GM12878 (cell line): ENCODE data around the gene SRC. TPM values are rescaled to one million over a fixed set of nuclear protein-coding genes. Genes with fewer than 3 reads are reported as not detected.

Experiments
- ATAC-seq: fragments of 200-7000 bp; cut with Tn5 transposase; 3 replicates; pipeline ENCODE4 v1.9.1; 2020; ENCODE audit warnings: mild to moderate bottlenecking, moderate library complexity
- BruUV-seq: library from RNA; stranded (reverse); fragments of 400-500 nt; replicated peaks from 2 replicates; lab custom pipeline; 2021; lab: Mats Ljungman, UMichigan
- CTCF ChIA-PET: fragments of 300-600 bp; sonication (Branson Sonifier 250); formaldehyde crosslinking; extraction: SDS; loops from one replicate; lab custom pipeline; 2021; ENCODE audit warnings: inconsistent platforms; lab: Yijun Ruan, JAX
- POLR2A ChIA-PET: fragments of 350-600 bp; formaldehyde crosslinking; extraction: SDS; loops from one replicate; lab custom pipeline; 2021; ENCODE audit warnings: inconsistent platforms; lab: Charles Lee
- RAD21 ChIA-PET: fragments of 300-600 bp; sonication (Branson Sonifier 250); formaldehyde crosslinking; loops from one replicate; lab custom pipeline; 2023; ENCODE audit warnings: antibody characterized with exemption; ENCODE audit not compliant: unreplicated experiment; lab: Charles Lee
- SMC1A ChIA-PET: fragments of 300-600 bp; sonication (Branson Sonifier 250); formaldehyde crosslinking; loops from one replicate; lab custom pipeline; 2023; ENCODE audit not compliant: unreplicated experiment, uncharacterized antibody; lab: Charles Lee
- DNase-seq: peaks from one replicate; pipeline ENCODE4 v3.0.0-alpha.2; 2011; ENCODE audit warnings: low read depth, low spot score
- FAIRE-seq: peaks from 3 replicates; lab custom pipeline; 2011; peaks lifted over from hg19 to GRCh38; lab: Jason Lieb, UNC
- H2AFZ ChIP-seq: 2 replicates; pipeline ENCODE4 v1.6.0; 2011; ENCODE audit warnings: low read depth, low read length, control low read depth; ENCODE audit not compliant: control insufficient read depth
- H3K27ac ChIP-seq: 2 replicates; pipeline ENCODE4 v1.5.1; 2011; ENCODE audit warnings: control low read depth; ENCODE audit not compliant: control insufficient read depth, insufficient read depth
- H3K27me3 ChIP-seq, 2 experiments: replicated peaks in 1 of 2; 2 replicates each; pipeline versions ENCODE4 v1.6.0 to v1.6.1; 2011; ENCODE audit warnings: low read length in 1 of 2; ENCODE audit not compliant: control insufficient read depth in 2 of 2, insufficient read depth in 2 of 2
- H3K36me3 ChIP-seq, 2 experiments: 2 replicates each; pipeline ENCODE4 v1.5.1; 2011; ENCODE audit warnings: low read length in 1 of 2; ENCODE audit not compliant: control insufficient read depth in 2 of 2, insufficient read depth in 2 of 2
- H3K4me1 ChIP-seq: 2 replicates; pipeline ENCODE4 v1.6.1; 2011; ENCODE audit warnings: mild to moderate bottlenecking, low read length, moderate library complexity, mixed read lengths; ENCODE audit not compliant: control insufficient read depth, insufficient read depth
- H3K4me2 ChIP-seq: 2 replicates; pipeline ENCODE4 v1.6.0; 2011; ENCODE audit warnings: control low read depth; ENCODE audit not compliant: control insufficient read depth, insufficient read depth
- H3K4me3 ChIP-seq: fragments of 200-600 bp; sonication (generic); 2 replicates; pipeline ENCODE4 v1.5.1; 2016
- H3K79me2 ChIP-seq: 2 replicates; pipeline ENCODE4 v1.6.0; 2011; ENCODE audit warnings: low read length; ENCODE audit not compliant: control insufficient read depth, insufficient read depth
- H3K9ac ChIP-seq: 2 replicates; pipeline ENCODE4 v1.8.0; 2011; ENCODE audit warnings: low read length, control low read depth, mixed read lengths; ENCODE audit not compliant: control insufficient read depth, insufficient read depth
- H3K9me3 ChIP-seq: replicated peaks from 3 replicates; pipeline ENCODE4 v1.5.1; 2011; ENCODE audit warnings: mild to moderate bottlenecking, low read length; ENCODE audit not compliant: control insufficient read depth, insufficient read depth
- H4K20me1 ChIP-seq: 2 replicates; pipeline ENCODE4 v1.6.0; 2011; ENCODE audit not compliant: control insufficient read depth, insufficient read depth
- ASH2L ChIP-seq: fragments of 300-600, 200-600 bp; sonication (generic); IDR thresholded peaks from 2 replicates; pipeline ENCODE4 v1.6.1; 2017; ENCODE audit warnings: low read depth, mild to moderate bottlenecking, borderline replicate concordance
- BRCA1 ChIP-seq: IDR thresholded peaks from 2 replicates; pipeline ENCODE4 v1.6.1; 2011; ENCODE audit warnings: low read depth, low read length, improper control_type of control experiment
- CBFB ChIP-seq: IDR thresholded peaks from 2 replicates; pipeline ENCODE4 v1.6.1; 2016; ENCODE audit warnings: antibody characterized with exemption, low read depth
- CBX5 ChIP-seq: sonication (generic); IDR thresholded peaks from 2 replicates; pipeline ENCODE4 v1.6.1; 2016; ENCODE audit warnings: low read depth, moderate library complexity, mild to moderate bottlenecking, inconsistent platforms
- EED ChIP-seq: sonication (generic); IDR thresholded peaks from 2 replicates; pipeline ENCODE4 v1.6.1; 2016; ENCODE audit warnings: antibody characterized with exemption, low read depth
- FOS ChIP-seq: IDR thresholded peaks from 3 replicates; pipeline ENCODE4 v1.6.1; 2011; ENCODE audit warnings: borderline replicate concordance; ENCODE audit not compliant: insufficient read length; ENCODE audit errors: extremely low read depth
- HCFC1 ChIP-seq: fragments of 150-350 bp; IDR thresholded peaks from 2 replicates; pipeline ENCODE4 v1.6.1; 2014; ENCODE audit warnings: low read length
- IRF4 ChIP-seq: IDR thresholded peaks from 2 replicates; pipeline ENCODE4 v1.6.1; 2011; ENCODE audit warnings: low read depth, low read length
- POLR2A ChIP-seq: IDR thresholded peaks from 2 replicates; pipeline ENCODE4 v1.6.1; 2011; ENCODE audit warnings: low read depth, mild to moderate bottlenecking, low read length
- SIN3A ChIP-seq: IDR thresholded peaks from 2 replicates; pipeline ENCODE4 v1.6.1; 2012; ENCODE audit warnings: low read depth, low read length, improper control_type of control experiment
- SMAD1 ChIP-seq: fragments of 450-650 bp; IDR thresholded peaks from 2 replicates; pipeline ENCODE4 v1.6.1; 2018; ENCODE audit warnings: mild to moderate bottlenecking, low read depth; ENCODE audit not compliant: partially characterized antibody
- SMC3 ChIP-seq: IDR thresholded peaks from 2 replicates; pipeline ENCODE4 v1.6.1; 2011; ENCODE audit warnings: low read length, improper control_type of control experiment, borderline replicate concordance
- SP1 ChIP-seq: IDR thresholded peaks from one replicate; pipeline ENCODE4 v1.6.1; 2011; ENCODE audit warnings: low read depth, low read length
- SREBF1 ChIP-seq: IDR thresholded peaks from 2 replicates; pipeline ENCODE4 v1.6.1; 2012; ENCODE audit warnings: mild to moderate bottlenecking, low read length
- ZBTB11 ChIP-seq: fragments of 450-650 bp; formaldehyde crosslinking; IDR thresholded peaks from 2 replicates; pipeline ENCODE4 v1.5.0; 2022; ENCODE audit warnings: mild to moderate bottlenecking, missing genetic modification characterization
- WGBS: methylation state at CpG from one replicate; pipeline ENCODE4 v1.1.6; 2016; ENCODE audit warnings: low lambda C conversion rate; ENCODE audit not compliant: insufficient replicate concordance, insufficient coverage; ENCODE audit errors: missing lambda C conversion rate; 5-methylcytosine and 5-hydroxymethylcytosine counted together
- in situ Hi-C: fragments of 300-500 bp; cut with MboI; formaldehyde crosslinking; loops from 9 replicates; pipeline ENCODE4 v1.14.3; 2018; ENCODE audit warnings: mixed read lengths
- intact Hi-C: fragments of 100-400 bp; cut with micrococcal nuclease; formaldehyde crosslinking; loops from one replicate; pipeline ENCODE4 v1.14.2; 2022; ENCODE audit not compliant: unreplicated experiment
- polyA plus RNA-seq, 11 experiments: library from polyadenylated mRNA; depleted of rRNA in 4 of 11; unstranded in 6 of 11; stranded (reverse) in 5 of 11; fragments of >200 nt; fragmentation: Nextera tagmentation in 4 of 11; fragmentation: Illumina TruSeq in 1 of 11; extraction: Ambion mirVana in 4 of 11; extraction: Trizol in 1 of 11; gene quantifications; 1 replicate in 1 of 11; 2 replicates in 10 of 11; pipeline versions ENCODE4 v1.2.1 to v1.2.3, GENCODE V29; 2011 to 2016; ENCODE audit warnings: inconsistent platforms in 2 of 11, missing spikeins in 2 of 11, low read depth in 1 of 11
- total RNA-seq, 4 experiments: library from RNA; depleted of rRNA in 3 of 4; stranded (reverse); fragments of >200 nt in 3 of 4; fragmentation: Illumina TruSeq in 1 of 4; extraction: Trizol in 1 of 4; gene quantifications; 2 replicates each; pipeline versions ENCODE4 v1.2.1 to v1.2.3, GENCODE V29; 2013 to 2021
- TF ChIP-seq, protein P1 (sequence below): fragments of 450-650 bp; IDR thresholded peaks from 2 replicates; pipeline ENCODE4 v1.6.1; 2018; ENCODE audit warnings: borderline replicate concordance, mild to moderate bottlenecking; ENCODE audit not compliant: partially characterized antibody
- TF ChIP-seq, protein P2 (sequence below), 3 experiments: IDR thresholded peaks in 2 of 3; conservative IDR thresholded peaks in 1 of 3; 2 replicates each; pipeline ENCODE4 v1.5.1; 2011; ENCODE audit warnings: low read depth in 3 of 3, low read length in 3 of 3, mild to moderate bottlenecking in 3 of 3, control low read depth in 2 of 3, moderate library complexity in 2 of 3, inconsistent platforms in 1 of 3, mixed read lengths in 1 of 3; ENCODE audit not compliant: control insufficient read depth in 2 of 3, insufficient read depth in 1 of 3; ENCODE audit errors: extremely low read depth in 1 of 3

Gene SRC
- total and polyA plus RNA-seq, 10 of the 15 experiments (the other 5 are each of a cell fraction or from before 2014, with no cell fraction given), result 0.60 to 71.3 (median 27.2) TPM

DNA sequence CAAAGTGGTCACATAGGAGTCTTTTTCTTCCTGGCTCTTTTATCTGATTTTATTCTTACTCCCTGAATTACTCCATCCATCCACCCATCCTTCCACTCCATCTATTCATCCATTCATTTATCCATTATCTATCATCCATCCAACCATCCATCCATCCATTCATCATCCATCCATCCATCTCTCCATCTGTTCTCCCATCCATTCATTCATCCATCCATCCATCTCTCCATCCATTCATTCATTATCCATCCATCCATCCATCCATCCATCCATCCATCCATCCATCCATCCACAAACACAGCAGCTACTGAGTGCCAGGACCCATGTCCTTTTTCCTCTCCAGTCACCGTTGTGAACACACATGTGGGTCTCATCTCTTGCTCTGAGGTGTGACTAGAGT lies 96.6 kb downstream of the SRC start (continued):
- TF ChIP-seq FOS (no peak), POLR2A (no peak), SP1 (no peak), CBFB (no peak), CBX5 (no peak), IRF4 (no peak), SMAD1 (no peak), BRCA1 (no peak)
- TF ChIP-seq, protein P1, sequence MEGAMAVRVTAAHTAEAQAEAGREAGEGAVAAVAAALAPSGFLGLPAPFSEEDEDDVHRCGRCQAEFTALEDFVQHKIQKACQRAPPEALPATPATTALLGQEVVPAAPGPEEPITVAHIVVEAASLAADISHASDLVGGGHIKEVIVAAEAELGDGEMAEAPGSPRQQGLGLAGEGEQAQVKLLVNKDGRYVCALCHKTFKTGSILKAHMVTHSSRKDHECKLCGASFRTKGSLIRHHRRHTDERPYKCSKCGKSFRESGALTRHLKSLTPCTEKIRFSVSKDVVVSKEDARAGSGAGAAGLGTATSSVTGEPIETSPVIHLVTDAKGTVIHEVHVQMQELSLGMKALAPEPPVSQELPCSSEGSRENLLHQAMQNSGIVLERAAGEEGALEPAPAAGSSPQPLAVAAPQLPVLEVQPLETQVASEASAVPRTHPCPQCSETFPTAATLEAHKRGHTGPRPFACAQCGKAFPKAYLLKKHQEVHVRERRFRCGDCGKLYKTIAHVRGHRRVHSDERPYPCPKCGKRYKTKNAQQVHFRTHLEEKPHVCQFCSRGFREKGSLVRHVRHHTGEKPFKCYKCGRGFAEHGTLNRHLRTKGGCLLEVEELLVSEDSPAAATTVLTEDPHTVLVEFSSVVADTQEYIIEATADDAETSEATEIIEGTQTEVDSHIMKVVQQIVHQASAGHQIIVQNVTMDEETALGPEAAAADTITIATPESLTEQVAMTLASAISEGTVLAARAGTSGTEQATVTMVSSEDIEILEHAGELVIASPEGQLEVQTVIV, result no peak
- TF ChIP-seq, protein P2, sequence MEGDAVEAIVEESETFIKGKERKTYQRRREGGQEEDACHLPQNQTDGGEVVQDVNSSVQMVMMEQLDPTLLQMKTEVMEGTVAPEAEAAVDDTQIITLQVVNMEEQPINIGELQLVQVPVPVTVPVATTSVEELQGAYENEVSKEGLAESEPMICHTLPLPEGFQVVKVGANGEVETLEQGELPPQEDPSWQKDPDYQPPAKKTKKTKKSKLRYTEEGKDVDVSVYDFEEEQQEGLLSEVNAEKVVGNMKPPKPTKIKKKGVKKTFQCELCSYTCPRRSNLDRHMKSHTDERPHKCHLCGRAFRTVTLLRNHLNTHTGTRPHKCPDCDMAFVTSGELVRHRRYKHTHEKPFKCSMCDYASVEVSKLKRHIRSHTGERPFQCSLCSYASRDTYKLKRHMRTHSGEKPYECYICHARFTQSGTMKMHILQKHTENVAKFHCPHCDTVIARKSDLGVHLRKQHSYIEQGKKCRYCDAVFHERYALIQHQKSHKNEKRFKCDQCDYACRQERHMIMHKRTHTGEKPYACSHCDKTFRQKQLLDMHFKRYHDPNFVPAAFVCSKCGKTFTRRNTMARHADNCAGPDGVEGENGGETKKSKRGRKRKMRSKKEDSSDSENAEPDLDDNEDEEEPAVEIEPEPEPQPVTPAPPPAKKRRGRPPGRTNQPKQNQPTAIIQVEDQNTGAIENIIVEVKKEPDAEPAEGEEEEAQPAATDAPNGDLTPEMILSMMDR (IDR thresholded peaks at IDR 0.05 in 2 of 3, conservative IDR thresholded peaks at IDR 0.05 in 1 of 3; ENCODE audit: control insufficient read depth in 2 of 3, extremely low read depth in 1 of 3, insufficient read depth in 1 of 3, low read depth in 3 of 3, low read length in 3 of 3), result no peak

DNA sequence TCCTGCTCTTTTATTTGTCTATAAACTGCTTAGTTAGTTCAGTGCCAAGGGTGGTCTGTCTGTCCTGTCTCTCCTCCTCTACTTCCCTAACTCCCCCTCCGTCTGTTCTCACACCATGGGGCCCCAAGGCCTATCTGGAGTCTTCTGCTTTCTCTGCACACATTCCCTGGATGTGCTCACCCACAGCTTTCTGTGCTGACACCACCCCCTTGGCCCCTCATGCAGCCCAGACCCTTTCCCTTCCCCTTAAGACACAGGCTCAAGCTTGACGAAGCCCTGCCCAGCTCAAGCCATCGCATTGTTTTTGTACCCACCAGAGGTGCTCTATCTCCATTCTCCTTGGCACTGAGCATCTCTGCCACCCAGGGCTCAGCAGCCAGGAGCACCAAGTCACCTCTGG lies 97.0 kb downstream of the SRC start:
- ChIA-PET CTCF (no interaction called here), POLR2A (no interaction called here), RAD21 (no interaction called here), SMC1A (no interaction called here)
- Histone ChIP-seq H3K9me3 (no peaks in the 10 kb centered on the region), H3K4me2 (no peak overlapping the region), H3K79me2 (no peaks in the 10 kb centered on the region), H3K4me3 (no peak overlapping the region), H3K27ac (no peak overlapping the region), H3K36me3 (no peaks in the 10 kb centered on the region), H4K20me1 (no peaks in the 10 kb centered on the region), H3K4me1 (no peaks in the 10 kb centered on the region), H3K27me3 (peaks cover 0 to 1% of the 10 kb centered on the region in 2 experiments; a peak in 2 of 4 replicates), H3K9ac (no peak overlapping the region), H2AFZ (no peak overlapping the region)
- intact Hi-C loops (no loop called here), in situ Hi-C loops (no loop called here)
- 25% methylated on average over 3 of the region's 3 CpGs for WGBS
- no TSS peak for BruUV-seq
- DNase-seq (no peak), ATAC-seq (no peak), FAIRE-seq (no peak)
- TF ChIP-seq SMAD1, result no peak
- TF ChIP-seq FOS, result no peak
- no peak for TF ChIP-seq SMC3
- TF ChIP-seq EED, result no peak
- TF ChIP-seq SREBF1, result no peak
- no peak for TF ChIP-seq ZBTB11 (CRISPR knock-in tag)
- TF ChIP-seq ASH2L, result no peak
- no peak for TF ChIP-seq SIN3A
- no peak for TF ChIP-seq CBFB
- no peak for TF ChIP-seq HCFC1
